Astrocyte (in vitro differentiated cells and primary cell): ENCODE measurements around the gene MYRIP. TPM values are rescaled to one million over a fixed set of nuclear protein-coding genes. Genes with fewer than 3 reads are reported as not detected.

Experiments used
- DNase-seq: peaks from one replicate; pipeline ENCODE4 v3.0.0-alpha.2; 2010; ENCODE audit warnings: low read depth
- FAIRE-seq: peaks from 2 replicates; lab custom pipeline; 2011; peaks lifted over from hg19 to GRCh38; lab: Jason Lieb, UNC
- H2AFZ ChIP-seq: 2 replicates; pipeline ENCODE4 v1.6.0; 2012; ENCODE audit warnings: low read depth, low read length, inconsistent platforms
- H3K27ac ChIP-seq: 2 replicates; pipeline ENCODE4 v1.5.1; 2011; ENCODE audit warnings: low read depth, low read length, inconsistent platforms
- H3K27me3 ChIP-seq: 2 replicates; pipeline ENCODE4 v1.6.0; 2011; ENCODE audit warnings: low read length, inconsistent platforms; ENCODE audit not compliant: insufficient read depth
- H3K36me3 ChIP-seq: 2 replicates; pipeline ENCODE4 v1.5.1; 2011; ENCODE audit warnings: low read length, inconsistent platforms; ENCODE audit not compliant: insufficient read depth
- H3K4me1 ChIP-seq: 2 replicates; pipeline ENCODE4 v1.5.1; 2011; ENCODE audit warnings: low read length, inconsistent platforms; ENCODE audit not compliant: insufficient read depth
- H3K4me2 ChIP-seq: 2 replicates; pipeline ENCODE4 v1.6.0; 2012; ENCODE audit warnings: low read length, inconsistent platforms
- H3K4me3 ChIP-seq: 2 replicates; pipeline ENCODE4 v1.5.1; 2011; ENCODE audit warnings: low read depth, mild to moderate bottlenecking, low read length, inconsistent platforms; ENCODE audit not compliant: insufficient read depth
- H3K79me2 ChIP-seq: 2 replicates; pipeline ENCODE4 v1.6.0; 2012; ENCODE audit warnings: mild to moderate bottlenecking, low read length, inconsistent platforms; ENCODE audit not compliant: insufficient read depth
- H3K9ac ChIP-seq: 2 replicates; pipeline ENCODE4 v1.6.0; 2012; ENCODE audit warnings: mild to moderate bottlenecking, low read length, inconsistent platforms
- H3K9me3 ChIP-seq: 2 replicates; pipeline ENCODE4 v1.5.1; 2012; ENCODE audit warnings: low read depth, mild to moderate bottlenecking, low read length, inconsistent platforms; ENCODE audit not compliant: insufficient read depth
- H4K20me1 ChIP-seq: 2 replicates; pipeline ENCODE4 v1.6.0; 2012; ENCODE audit warnings: low read length, inconsistent platforms; ENCODE audit not compliant: insufficient read depth
- H3K27ac Mint-ChIP-seq: one replicate; pipeline ENCODE4 v1.8.0; 2021; ENCODE audit warnings: mild to moderate bottlenecking, mixed read lengths; ENCODE audit not compliant: unreplicated experiment
- H3K27me3 Mint-ChIP-seq: one replicate; pipeline ENCODE4 v1.8.0; 2021; ENCODE audit warnings: low read depth, mixed read lengths; ENCODE audit not compliant: unreplicated experiment
- H3K36me3 Mint-ChIP-seq: one replicate; pipeline ENCODE4 v1.8.0; 2021; ENCODE audit warnings: low read depth, mixed read lengths; ENCODE audit not compliant: unreplicated experiment
- H3K4me1 Mint-ChIP-seq: one replicate; pipeline ENCODE4 v1.8.0; 2021; ENCODE audit warnings: low read depth, mixed read lengths; ENCODE audit not compliant: unreplicated experiment
- H3K4me3 Mint-ChIP-seq: one replicate; pipeline ENCODE4 v1.8.0; 2021; ENCODE audit warnings: mild to moderate bottlenecking, moderate library complexity, mixed read lengths; ENCODE audit not compliant: unreplicated experiment
- H3K9me3 Mint-ChIP-seq: one replicate; pipeline ENCODE4 v1.8.0; 2021; ENCODE audit warnings: mild to moderate bottlenecking, mixed read lengths; ENCODE audit not compliant: unreplicated experiment
- CTCF ChIP-seq: IDR thresholded peaks from 2 replicates; pipeline ENCODE4 v1.5.1; 2011; ENCODE audit warnings: low read depth, mild to moderate bottlenecking, inconsistent platforms, low read length, moderate library complexity; ENCODE audit not compliant: insufficient read depth
- EZH2 ChIP-seq: IDR thresholded peaks from 2 replicates; pipeline ENCODE4 v1.6.1; 2012; ENCODE audit warnings: mild to moderate bottlenecking, low read length, inconsistent platforms; ENCODE audit not compliant: insufficient read depth
- total RNA-seq: library from RNA; stranded (reverse); gene quantifications from 2 replicates; pipeline ENCODE4 v1.2.1, GENCODE V29; 2021

The MYRIP gene
- total RNA-seq, 1 donor from 2014 or later, result 0.07 TPM

GRCh38 chr3:39990532-39990931 is 181.1 kb downstream of the MYRIP start:
- Histone ChIP-seq H3K4me2 (no peak overlapping the region), H3K27ac (no peak overlapping the region), H2AFZ (no peak overlapping the region), H3K36me3 (no peaks in the 10 kb centered on the region), H4K20me1 (no peaks in the 10 kb centered on the region), H3K4me3 (no peak overlapping the region), H3K79me2 (no peaks in the 10 kb centered on the region), H3K4me1 (no peaks in the 10 kb centered on the region), H3K27me3 (no peaks in the 10 kb centered on the region), H3K9ac (no peak overlapping the region), H3K9me3 (peaks cover 6% of the 10 kb centered on the region)
- FAIRE-seq (no peak), DNase-seq (peak; percentile 12)
- TF ChIP-seq EZH2, result no peak
- TF ChIP-seq CTCF, result peak; percentile 53
- H3K4me1 Mint-ChIP-seq, result no peaks in the 10 kb centered on the region
- peaks cover 26% of the 10 kb centered on the region for H3K9me3 Mint-ChIP-seq
- no peak overlapping the region for H3K27ac Mint-ChIP-seq
- no peaks in the 10 kb centered on the region for H3K27me3 Mint-ChIP-seq
- H3K36me3 Mint-ChIP-seq, result peaks cover 3% of the 10 kb centered on the region
- no peak overlapping the region for H3K4me3 Mint-ChIP-seq

- Mint-ChIP-seq H3K36me3 (no peaks in the 10 kb centered on the region), H3K9me3 (no peaks in the 10 kb centered on the region), H3K4me3 (no peak overlapping the region), H3K4me1 (no peaks in the 10 kb centered on the region), H3K27me3 (no peaks in the 10 kb centered on the region), H3K27ac (no peak overlapping the region)
- Histone ChIP-seq H3K27me3 (no peaks in the 10 kb centered on the region), H3K36me3 (no peaks in the 10 kb centered on the region), H3K27ac (no peak overlapping the region), H3K4me2 (no peak overlapping the region), H4K20me1 (no peaks in the 10 kb centered on the region), H3K4me3 (no peak overlapping the region), H3K4me1 (no peaks in the 10 kb centered on the region), H3K9me3 (no peaks in the 10 kb centered on the region), H3K9ac (no peak overlapping the region), H2AFZ (no peak overlapping the region), H3K79me2 (no peaks in the 10 kb centered on the region)
- FAIRE-seq (no peak), DNase-seq (no peak)
- TF ChIP-seq EZH2, result no peak
- TF ChIP-seq CTCF, result no peak
These were observed 199.4 kb downstream of the MYRIP start for GRCh38 chr3:40008796-40009195.

- H3K9me3 ChIP-seq, result no peaks in the 10 kb centered on the region
- H3K9me3 Mint-ChIP-seq, result no peaks in the 10 kb centered on the region
- H3K27ac ChIP-seq, result no peak overlapping the region
- no peaks in the 10 kb centered on the region for H3K27me3 Mint-ChIP-seq
- H3K27ac Mint-ChIP-seq, result no peak overlapping the region
- H3K79me2 ChIP-seq, result no peaks in the 10 kb centered on the region
- no peak overlapping the region for H3K4me3 ChIP-seq
- no peaks in the 10 kb centered on the region for H3K36me3 Mint-ChIP-seq
- TF ChIP-seq CTCF (no peak), EZH2 (no peak)
- no peaks in the 10 kb centered on the region for H3K36me3 ChIP-seq
- no peak overlapping the region for H3K4me2 ChIP-seq
- no peak for FAIRE-seq
- H3K4me3 Mint-ChIP-seq, result no peak overlapping the region
- H3K4me1 ChIP-seq, result no peaks in the 10 kb centered on the region
- no peak overlapping the region for H3K9ac ChIP-seq
- no peak overlapping the region for H2AFZ ChIP-seq
- H4K20me1 ChIP-seq, result no peaks in the 10 kb centered on the region
- DNase-seq, result no peak
- H3K4me1 Mint-ChIP-seq, result no peaks in the 10 kb centered on the region
- no peaks in the 10 kb centered on the region for H3K27me3 ChIP-seq
These were observed 200.6 kb downstream of the MYRIP start for GRCh38 chr3:40009991-40010390.
